Skeletal muscle tissue (tissue), 4 donors: ENCODE results near the gene METTL26. TPM values are rescaled to one million over a fixed set of nuclear protein-coding genes. Genes with fewer than 3 reads are reported as not detected.
A peak's percentile ranks its signal among the peaks of the same experiment; 100 is the strongest.

Experiments
- H3K27ac ChIP-seq: one replicate; pipeline ENCODE4 v1.7.0; 2013; ENCODE audit warnings: mild to moderate bottlenecking, low read depth, low read length, inconsistent platforms
- H3K27me3 ChIP-seq, 3 donors: one replicate each; pipeline ENCODE4 v1.7.0; 2013; ENCODE audit warnings: low read length in 3 of 3; ENCODE audit not compliant: control insufficient read depth in 3 of 3, insufficient read depth in 3 of 3
- H3K36me3 ChIP-seq, 3 donors: one replicate each; pipeline ENCODE4 v1.7.0; 2013; ENCODE audit warnings: low read length in 3 of 3; ENCODE audit not compliant: control insufficient read depth in 3 of 3, insufficient read depth in 3 of 3
- H3K4me1 ChIP-seq, 3 donors: one replicate each; pipeline ENCODE4 v1.7.0; 2013; ENCODE audit warnings: low read length in 3 of 3, mild to moderate bottlenecking in 3 of 3; ENCODE audit not compliant: control insufficient read depth in 3 of 3, insufficient read depth in 3 of 3
- H3K4me3 ChIP-seq, 3 donors: one replicate each; pipeline ENCODE4 v1.7.0; 2013; ENCODE audit warnings: low read length in 3 of 3
- H3K9ac ChIP-seq, 3 donors: one replicate each; pipeline ENCODE4 v1.7.0; 2013; ENCODE audit warnings: low read length in 3 of 3, mild to moderate bottlenecking in 3 of 3, moderate library complexity in 2 of 3, low read depth in 1 of 3
- H3K9me3 ChIP-seq, 3 donors: one replicate each; pipeline ENCODE4 v1.7.0; 2013; ENCODE audit warnings: low read length in 3 of 3; ENCODE audit not compliant: control insufficient read depth in 3 of 3
- total RNA-seq: library from RNA; depleted of rRNA; stranded (reverse); fragments of >200 nt; gene quantifications from one replicate; pipeline ENCODE4 v1.2.3, GENCODE V29; 2014
- donor health status: Osteomylitis.

The METTL26 gene
- total RNA-seq, 1 donor from 2014 or later = 32.4 TPM

DNA sequence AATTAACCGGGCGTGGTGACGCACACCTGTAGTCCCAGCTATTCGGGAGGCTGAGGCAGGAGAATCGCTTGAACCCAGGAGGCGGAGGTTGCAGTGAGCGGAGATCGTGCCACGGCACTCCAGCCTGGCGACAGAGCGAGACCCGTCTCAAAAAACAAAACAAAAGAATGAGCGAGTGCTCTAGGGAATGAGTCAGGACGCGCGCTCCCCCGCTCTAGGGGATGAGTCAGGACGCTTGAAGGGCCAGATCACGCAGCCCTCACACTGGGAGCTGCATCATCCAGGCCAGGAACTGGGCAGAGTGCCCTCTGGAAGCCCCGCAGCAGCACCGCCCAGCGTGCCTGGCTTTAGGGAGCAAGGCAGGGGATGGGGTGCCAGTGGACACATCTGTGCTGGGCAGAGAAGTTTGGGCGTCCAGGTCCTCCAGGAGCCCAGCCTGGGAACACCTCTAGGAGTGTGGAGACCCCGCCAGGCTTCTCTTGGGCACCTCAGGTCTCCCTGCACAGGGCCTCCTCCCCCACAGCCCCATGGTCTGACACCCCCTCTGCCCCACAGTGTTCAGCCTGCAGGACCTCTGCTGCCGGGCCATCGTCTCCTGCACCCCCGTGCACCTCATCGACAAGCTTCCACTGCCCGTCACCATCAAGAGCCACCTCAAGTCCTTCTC, 9.2 kb downstream of the METTL26 start:
- Histone ChIP-seq H3K4me3 (no peak overlapping the region), H3K9me3 (no peaks in the 10 kb centered on the region), H3K4me1 (peaks cover 11 to 29% (median 24%) of the 10 kb centered on the region in 3 donors), H3K36me3 (peaks cover 10 to 20% (median 12%) of the 10 kb centered on the region in 3 donors), H3K9ac (no peak overlapping the region), H3K27me3 (no peaks in the 10 kb centered on the region), H3K27ac (no peak overlapping the region)

GRCh38 chr16:625977-626765, 9.9 kb downstream of the METTL26 start:
- peaks cover 11 to 32% (median 26%) of the 10 kb centered on the region in 3 donors for H3K4me1 ChIP-seq
- H3K27ac ChIP-seq = no peak overlapping the region
- H3K9me3 ChIP-seq = no peaks in the 10 kb centered on the region
- H3K27me3 ChIP-seq = no peaks in the 10 kb centered on the region
- peaks cover 10 to 20% (median 15%) of the 10 kb centered on the region in 3 donors for H3K36me3 ChIP-seq
- no peak overlapping the region for H3K9ac ChIP-seq
- H3K4me3 ChIP-seq = no peak overlapping the region

DNA sequence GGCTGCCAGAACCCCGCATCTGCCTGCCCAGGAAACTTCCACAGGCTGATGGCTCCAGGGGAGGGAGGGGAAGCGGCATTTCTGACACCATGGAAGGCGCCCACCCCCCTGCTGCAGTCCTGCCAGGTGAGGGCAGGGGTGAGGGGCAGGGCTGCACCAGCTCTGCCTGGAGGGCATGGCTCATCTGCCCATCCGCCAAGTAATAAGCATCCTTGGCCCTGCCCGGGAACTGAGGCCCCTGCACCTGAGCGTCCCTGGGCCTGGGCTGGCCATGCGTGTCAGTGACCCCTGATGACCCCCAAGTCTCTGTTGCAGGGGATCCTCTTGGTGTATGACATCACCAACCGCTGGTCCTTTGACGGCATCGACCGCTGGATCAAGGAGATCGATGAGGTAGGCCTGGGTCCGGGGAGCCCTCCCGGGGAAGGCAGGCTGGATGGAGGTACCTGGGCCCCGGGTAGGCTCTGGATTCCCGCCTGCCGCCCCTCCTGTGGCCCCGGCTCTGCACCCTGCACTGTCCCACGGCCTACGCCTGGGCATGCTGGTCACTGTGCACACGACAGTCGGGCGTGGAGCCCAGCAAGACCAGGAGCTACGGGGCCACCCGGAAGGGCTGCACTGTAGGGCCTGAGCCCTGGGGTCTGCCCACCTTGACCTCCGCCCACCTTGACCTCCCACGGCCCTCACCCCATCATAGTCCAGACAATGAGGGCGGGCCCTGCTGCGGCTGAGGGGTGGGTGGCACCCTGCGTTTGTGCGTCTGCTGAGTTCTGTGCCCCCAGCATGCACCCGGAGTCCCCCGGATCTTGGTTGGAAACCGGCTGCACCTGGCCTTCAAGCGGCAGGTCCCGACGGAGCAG, 10.8 kb downstream of the METTL26 start:
- Histone ChIP-seq H3K9ac (no peak overlapping the region), H3K9me3 (no peaks in the 10 kb centered on the region), H3K36me3 (peaks cover 10 to 20% (median 16%) of the 10 kb centered on the region in 3 donors), H3K27me3 (no peaks in the 10 kb centered on the region), H3K4me3 (no peak overlapping the region), H3K27ac (no peak overlapping the region), H3K4me1 (peaks cover 11 to 26% (median 22%) of the 10 kb centered on the region in 3 donors)

DNA sequence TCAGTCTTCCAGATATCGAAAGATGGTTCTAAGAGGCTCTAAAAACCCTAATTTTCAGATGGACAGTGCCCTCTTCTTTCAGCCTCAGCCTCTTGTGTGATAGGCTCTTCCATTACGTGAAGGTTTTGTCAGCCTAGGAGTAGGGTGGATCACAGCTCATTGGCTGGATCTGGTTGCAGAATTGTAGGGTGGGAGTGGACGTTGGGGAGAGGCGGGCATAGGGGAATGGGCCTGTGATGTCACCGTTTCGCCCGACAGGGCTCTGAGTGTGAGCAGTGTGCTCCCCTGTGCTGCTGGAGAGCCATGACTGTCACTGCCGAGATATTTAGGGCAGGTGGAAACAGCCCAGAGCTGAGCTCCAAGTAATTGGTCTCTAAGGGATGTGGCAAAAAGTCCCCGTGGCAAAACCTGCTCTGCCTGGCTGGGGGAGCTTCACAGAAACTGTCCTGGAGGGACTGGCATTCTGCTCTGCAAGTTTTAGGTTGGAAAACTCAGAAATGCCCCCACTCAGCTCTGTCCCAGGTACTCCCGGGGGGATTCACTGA, 11.5 kb downstream of the METTL26 start:
- no peaks in the 10 kb centered on the region for H3K27me3 ChIP-seq
- peaks cover 10 to 20% (median 16%) of the 10 kb centered on the region in 3 donors for H3K36me3 ChIP-seq
- H3K9me3 ChIP-seq = no peaks in the 10 kb centered on the region
- H3K9ac ChIP-seq = peak overlapping the region in 1 of 3 donors; percentile 51
- H3K4me1 ChIP-seq = peaks cover 5 to 20% (median 16%) of the 10 kb centered on the region in 3 donors
- H3K27ac ChIP-seq = no peak overlapping the region
- no peak overlapping the region for H3K4me3 ChIP-seq

- Histone ChIP-seq H3K27ac (no peak overlapping the region), H3K9ac (no peak overlapping the region)
Observed at GRCh38 chr16:622920-623280, 13.2 kb downstream of the METTL26 start.

GRCh38 chr16:621526-622105, 14.5 kb downstream of the METTL26 start:
- Histone ChIP-seq H3K27ac (no peak overlapping the region), H3K9ac (peak overlapping the region in 1 of 3 donors; percentile 8), H3K36me3 (peaks cover 5 to 15% (median 11%) of the 10 kb centered on the region in 3 donors), H3K4me1 (peaks cover 0 to 4% (median 3%) of the 10 kb centered on the region in 3 donors), H3K27me3 (no peaks in the 10 kb centered on the region), H3K9me3 (no peaks in the 10 kb centered on the region), H3K4me3 (no peak overlapping the region)

More at GRCh38 chr16:622920-623280, 13.2 kb downstream of the METTL26 start:
- Histone ChIP-seq H3K4me1 (peaks cover 2 to 13% (median 9%) of the 10 kb centered on the region in 3 donors), H3K4me3 (no peak overlapping the region), H3K9me3 (no peaks in the 10 kb centered on the region), H3K27me3 (no peaks in the 10 kb centered on the region), H3K36me3 (peaks cover 5 to 12% (median 11%) of the 10 kb centered on the region in 3 donors)

DNA sequence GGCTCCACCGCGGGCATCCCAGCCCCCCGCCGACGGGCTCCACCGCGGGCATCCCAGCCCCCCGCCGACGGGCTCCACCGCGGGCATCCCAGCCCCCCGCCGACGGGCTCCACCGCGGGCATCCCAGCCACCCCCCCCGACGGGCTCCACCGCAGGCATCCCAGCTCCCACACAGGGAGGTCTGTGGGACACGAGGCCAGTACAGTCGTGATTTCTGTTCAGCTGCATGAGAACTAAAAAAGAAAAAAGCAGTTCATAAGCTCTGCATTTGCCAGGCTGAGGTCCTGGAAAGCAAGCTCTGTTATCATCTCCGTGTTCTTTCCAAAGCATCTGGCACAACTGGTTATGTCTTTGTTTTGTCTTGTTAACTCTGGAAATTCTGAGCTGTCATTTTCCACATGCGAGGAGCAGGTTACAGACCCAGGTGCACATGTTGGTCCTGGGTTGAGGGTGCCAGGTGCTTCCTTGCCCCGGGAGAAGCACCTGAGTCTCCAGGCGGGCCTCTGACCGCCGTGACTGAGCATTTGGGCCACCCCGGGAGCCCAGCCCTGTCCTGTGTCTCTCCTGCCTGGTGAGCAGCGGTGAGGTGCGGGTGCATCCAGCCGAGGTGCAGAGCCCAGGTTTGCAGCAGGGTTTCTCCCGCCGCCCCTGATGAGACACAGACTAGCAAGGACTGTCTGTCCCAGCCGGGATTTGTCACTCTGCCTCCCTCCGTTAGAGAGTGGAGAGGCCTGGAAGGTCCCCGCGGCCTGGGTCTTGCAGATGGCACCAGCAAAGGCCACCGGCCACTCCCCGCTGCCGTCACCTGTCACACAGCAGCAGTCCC, 15.2 kb downstream of the METTL26 start:
- H3K4me3 ChIP-seq = no peak overlapping the region
- no peaks in the 10 kb centered on the region for H3K27me3 ChIP-seq
- no peaks in the 10 kb centered on the region for H3K9me3 ChIP-seq

DNA sequence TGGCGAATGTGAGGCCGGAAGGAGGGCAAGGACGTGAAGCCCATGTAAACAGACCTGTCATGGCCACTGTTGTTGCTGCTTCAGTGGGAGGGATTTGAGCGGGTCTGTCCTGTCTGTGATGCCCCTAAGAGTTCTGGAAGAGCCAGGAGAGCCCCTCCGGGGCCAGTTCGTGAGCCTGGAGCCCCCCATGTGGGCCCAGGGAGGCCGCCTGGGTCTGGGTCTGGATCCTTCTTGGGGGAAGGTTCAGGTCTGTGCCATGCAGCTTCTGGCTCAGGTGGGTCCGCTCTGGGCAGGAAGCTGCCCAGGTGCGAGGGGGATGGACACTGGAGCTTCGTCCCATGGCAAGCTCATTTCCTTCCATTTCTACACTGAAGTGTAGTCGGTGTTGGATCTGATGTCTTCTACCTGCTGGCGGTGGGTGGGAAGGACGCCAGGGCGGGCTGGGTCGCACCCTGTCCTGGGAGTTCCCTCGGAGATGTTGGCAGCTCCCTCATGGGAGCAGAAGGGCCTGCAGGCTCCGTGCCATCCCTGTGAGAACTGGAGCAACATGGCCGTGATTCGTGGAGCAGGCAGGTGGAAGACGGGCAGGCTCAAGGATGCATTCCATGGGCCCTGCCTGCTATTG, 16.5 kb downstream of the METTL26 start:
- no peaks in the 10 kb centered on the region for H3K27me3 ChIP-seq
- no peak overlapping the region for H3K9ac ChIP-seq
- H3K9me3 ChIP-seq = no peaks in the 10 kb centered on the region
- peaks cover 4 to 6% (median 5%) of the 10 kb centered on the region in 3 donors for H3K36me3 ChIP-seq
- H3K4me3 ChIP-seq = no peak overlapping the region
- H3K27ac ChIP-seq = no peak overlapping the region
- H3K4me1 ChIP-seq = peaks cover 0 to 4% (median 3%) of the 10 kb centered on the region in 3 donors

More for the DNA sequence above, 15.2 kb downstream of the METTL26 start:
- Histone ChIP-seq H3K36me3 (peaks cover 2 to 12% (median 7%) of the 10 kb centered on the region in 3 donors), H3K27ac (no peak overlapping the region), H3K9ac (no peak overlapping the region), H3K4me1 (peaks cover 0 to 4% (median 3%) of the 10 kb centered on the region in 3 donors)
